Measurements from ENCODE around the gene PDILT.

PDILT gene

DNA sequence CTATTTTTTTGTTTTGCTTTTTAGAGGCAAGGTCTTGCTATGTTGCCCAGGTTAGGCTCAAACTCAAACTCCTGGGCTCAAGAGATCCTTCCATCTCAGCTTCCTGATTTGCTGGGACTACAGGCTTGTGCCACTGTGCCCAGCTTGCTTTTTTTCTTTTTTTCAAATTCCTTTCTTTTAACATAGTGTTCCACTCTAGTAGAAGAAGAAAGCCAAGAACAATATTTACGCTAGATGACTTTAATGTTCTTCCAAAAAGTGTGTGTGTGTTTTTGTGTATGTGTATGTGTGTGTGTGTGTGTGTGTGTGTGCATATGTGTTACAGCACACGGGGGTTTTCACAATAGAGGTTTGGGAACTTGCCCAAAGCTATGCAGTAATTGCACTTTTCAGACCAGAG is 41.3 kb downstream of the PDILT start:
- DNase-seq (ENCODE audit: low read depth), result no peak

GRCh38 chr16:20359997-20360396 is 44.5 kb downstream of the PDILT start:
- DNase-seq (ENCODE audit: low read depth), result no peak

DNA sequence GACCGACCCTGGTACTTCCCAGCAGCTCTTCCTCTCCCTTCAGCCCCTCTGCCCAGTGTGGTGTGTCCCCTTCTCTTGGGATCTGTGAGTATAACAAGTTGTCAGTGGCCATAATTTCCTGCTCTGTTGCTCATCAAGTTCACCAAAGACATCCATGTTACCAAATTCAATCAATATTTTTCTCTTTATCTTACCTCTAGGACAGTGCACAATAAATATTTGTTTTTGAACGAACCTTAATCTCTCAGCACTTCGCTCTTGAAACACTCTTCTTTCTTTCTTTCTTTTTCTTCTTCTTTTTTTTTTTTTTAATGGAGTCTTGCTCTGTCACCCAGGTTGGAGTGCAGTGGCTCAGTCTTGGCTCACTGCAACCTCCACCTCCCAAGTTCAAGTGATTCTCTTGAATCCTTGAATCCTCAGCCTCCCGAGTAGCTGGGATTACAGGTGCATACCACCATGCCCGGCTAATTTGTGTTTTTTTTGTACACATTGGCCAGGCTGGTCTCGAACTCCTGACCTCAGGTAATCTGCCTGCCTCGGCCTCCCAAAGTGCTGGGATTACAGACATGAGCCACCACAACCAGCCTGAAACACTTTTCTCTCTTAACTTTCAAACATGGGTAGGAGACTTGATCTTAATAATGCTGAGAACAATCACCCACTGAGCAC is 49.3 kb downstream of the PDILT start:
- DNase-seq (ENCODE audit: low read depth), result no peak

DNA sequence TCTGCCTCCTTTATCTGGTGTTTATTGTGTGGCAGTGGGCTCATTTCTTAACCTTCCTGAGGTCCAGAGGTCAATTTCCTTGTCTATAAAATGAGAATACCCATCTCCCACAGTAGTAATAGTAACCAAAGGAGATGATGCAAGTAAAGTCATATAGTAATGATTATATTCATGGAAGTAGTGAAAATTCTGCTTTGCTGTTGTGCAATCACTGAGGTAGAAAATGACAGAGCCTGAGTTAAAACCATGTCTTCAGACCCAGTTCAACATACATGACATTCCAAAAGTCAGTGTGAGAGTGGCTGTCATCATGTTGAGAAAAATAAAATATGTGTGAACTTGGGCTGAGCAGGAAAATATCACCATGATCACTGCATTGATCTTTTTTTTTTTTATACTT is 51.2 kb downstream of the PDILT start:
- DNase-seq (ENCODE audit: low read depth), result no peak

DNA sequence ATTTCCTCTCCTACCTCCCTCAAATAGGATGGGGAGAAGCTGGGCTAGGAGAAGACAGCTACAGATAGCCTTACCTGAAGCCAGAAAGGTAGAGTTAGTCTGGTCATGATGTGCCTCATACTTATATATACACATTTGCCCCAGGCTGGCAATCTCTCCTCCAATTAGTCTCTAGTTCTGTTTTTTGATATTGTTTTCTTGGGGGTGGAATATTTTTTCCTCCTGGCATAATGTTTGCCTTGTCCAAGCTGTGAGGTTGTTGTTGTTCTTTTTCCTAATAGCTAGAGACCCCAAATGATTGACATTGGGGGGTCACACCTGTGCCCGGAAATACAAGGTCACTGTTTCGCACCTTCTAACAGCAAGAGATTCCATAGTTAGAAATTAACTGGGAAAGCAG is 51.9 kb downstream of the PDILT start, which contains the start of gene UMOD:
UMOD (minus strand) TSS at position 101 of the 400 bp plus-strand sequence. CDS start 1,978 bp downstream, outside the sequence.
- DNase-seq (ENCODE audit: low read depth), result no peak

DNA sequence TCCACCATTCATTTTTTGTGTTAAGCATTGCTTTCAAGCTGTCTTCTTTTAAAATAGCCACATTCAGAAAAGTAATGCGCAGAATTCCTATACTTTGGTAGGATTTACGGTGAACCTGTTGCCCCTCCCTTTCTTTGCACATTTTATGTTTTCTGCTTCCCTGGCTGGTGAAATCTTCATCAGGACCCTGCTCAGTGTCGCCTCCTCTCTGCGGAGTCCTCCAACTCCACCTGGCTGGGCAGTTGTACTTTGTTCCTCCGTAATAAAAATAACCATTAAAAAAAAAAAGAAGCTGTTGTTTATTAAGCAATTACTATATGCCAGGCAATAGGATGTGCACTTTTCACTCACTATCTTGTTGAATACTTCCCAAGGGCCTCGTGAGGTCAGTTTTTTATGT is 54.9 kb downstream of the PDILT start:
- no peak for DNase-seq (ENCODE audit: low read depth)

GRCh38 chr16:20348365-20349185 is 56.0 kb downstream of the PDILT start:
- DNase-seq (ENCODE audit: low read depth), result no peak

DNA sequence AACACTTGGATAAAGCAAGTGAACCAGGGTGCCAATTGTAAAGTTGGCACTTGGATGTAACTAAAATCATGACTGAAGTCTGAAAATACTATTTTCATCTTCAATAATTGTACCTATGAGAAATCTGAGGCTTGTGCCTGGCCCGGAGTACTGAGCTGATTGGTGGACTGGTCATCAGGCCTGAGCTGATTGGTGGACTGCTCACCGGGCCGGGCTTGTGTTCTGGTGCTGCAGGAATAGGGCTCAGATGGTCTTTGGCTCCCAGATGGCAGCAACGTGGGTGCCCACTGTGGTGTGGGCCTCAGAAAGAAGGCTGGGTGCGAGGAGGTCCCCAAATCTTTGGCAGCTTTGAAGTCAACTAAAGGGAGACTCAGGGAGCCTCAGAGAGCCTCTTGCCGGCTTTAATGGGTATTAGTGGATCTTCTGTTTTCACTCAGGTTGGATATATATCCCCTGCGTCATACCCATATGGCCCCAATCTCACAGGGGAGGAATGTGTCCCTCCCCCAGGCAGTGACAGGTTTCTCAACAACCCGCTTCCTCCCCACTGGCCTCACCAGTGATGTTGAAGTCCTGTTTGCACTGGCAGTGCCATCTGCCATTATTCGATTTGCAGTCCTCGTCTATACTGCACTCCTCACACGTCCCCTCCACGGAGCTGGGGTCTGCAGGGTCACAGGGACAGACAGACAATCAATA is 56.7 kb downstream of the PDILT start:
- no peak for DNase-seq (ENCODE audit: low read depth)

DNA sequence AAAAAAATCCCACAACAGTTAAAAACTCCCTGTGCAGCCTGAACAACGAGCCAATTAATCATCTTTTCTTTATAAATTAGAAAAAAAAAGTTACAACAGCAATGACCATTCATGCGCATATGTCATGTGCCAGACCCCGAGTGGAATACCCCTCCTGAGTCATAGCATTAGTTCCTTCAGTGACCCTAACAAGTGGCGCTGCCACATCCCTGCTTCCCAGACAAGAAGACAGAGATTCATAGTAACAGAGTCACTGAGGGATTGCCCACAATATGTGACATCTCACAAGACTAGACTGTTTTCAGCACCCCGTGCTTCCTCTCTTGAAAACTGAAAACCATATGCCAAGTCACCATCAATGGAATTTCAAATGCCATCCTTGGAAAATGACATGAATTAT is 59.9 kb downstream of the PDILT start:
- no peak for DNase-seq (ENCODE audit: low read depth)

DNA sequence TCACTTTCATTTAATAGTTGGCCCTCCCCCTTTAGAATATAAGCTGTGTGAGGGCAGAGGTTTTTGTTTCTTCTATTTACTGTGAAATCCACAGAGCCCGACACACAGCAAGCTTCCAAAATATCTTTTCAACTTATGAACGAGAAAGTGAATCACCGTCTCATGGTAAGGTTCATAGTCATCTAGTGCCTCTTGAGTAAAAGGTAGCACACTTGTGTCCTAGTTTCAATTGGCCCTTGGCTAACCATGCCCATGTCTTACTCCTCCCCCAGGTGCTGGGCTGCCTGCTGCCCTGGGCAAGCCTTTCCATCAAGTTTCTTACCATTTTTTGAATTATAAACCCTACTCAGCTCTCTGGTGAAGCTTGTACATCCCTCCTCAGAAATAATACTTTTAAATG is 64.8 kb downstream of the PDILT start:
- DNase-seq (ENCODE audit: low read depth), result no peak

GRCh38 chr16:20336955-20337354 is 67.6 kb downstream of the PDILT start:
- no peak for DNase-seq (ENCODE audit: low read depth)

GRCh38 chr16:20334396-20334795 is 70.1 kb downstream of the PDILT start:
- no peak for DNase-seq (ENCODE audit: low read depth)

GRCh38 chr16:20333120-20333519 is 71.4 kb downstream of the PDILT start:
- no peak for DNase-seq (ENCODE audit: low read depth)

- no peak for DNase-seq (ENCODE audit: low read depth)
These were observed 72.1 kb downstream of the PDILT start for GRCh38 chr16:20332411-20332810.

- DNase-seq (ENCODE audit: low read depth), result no peak
These were observed 72.9 kb downstream of the PDILT start for GRCh38 chr16:20331635-20332034.

- no peak for DNase-seq (ENCODE audit: low read depth)
These were observed 75.0 kb downstream of the PDILT start for GRCh38 chr16:20329392-20330138.

- DNase-seq (ENCODE audit: low read depth), result no peak
These were observed 77.0 kb downstream of the PDILT start, which contains the start of gene GP2 for GRCh38 chr16:20327444-20328041. GP2 (minus strand) TSS chr16:20327513; CDS start chr16:20326431, 1,082 bp downstream.

GRCh38 chr16:20326321-20326720 is 78.2 kb downstream of the PDILT start:
- DNase-seq (ENCODE audit: low read depth), result no peak

DNA sequence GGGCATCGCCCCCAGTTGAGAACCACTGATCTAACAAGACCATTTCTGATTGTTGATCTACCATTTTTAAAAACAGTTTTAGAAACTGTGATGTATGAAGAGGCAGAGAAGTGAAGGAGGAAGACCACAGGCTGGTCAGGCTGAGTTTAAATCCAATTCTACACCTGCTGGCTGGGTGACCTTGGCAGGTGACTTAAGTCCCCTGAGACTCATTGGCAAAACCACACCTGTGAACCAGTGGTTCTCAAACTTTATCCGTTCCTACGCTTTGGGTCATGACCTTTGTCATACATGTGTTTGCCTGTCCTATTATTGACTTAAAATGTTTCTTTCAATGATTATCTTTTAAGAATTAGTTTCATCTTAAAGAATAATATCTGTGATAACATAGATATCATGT is 79.5 kb downstream of the PDILT start:
- no peak for DNase-seq (ENCODE audit: low read depth)

- no peak for DNase-seq (ENCODE audit: low read depth)
These were observed 80.9 kb downstream of the PDILT start for GRCh38 chr16:20323591-20324117.

DNA sequence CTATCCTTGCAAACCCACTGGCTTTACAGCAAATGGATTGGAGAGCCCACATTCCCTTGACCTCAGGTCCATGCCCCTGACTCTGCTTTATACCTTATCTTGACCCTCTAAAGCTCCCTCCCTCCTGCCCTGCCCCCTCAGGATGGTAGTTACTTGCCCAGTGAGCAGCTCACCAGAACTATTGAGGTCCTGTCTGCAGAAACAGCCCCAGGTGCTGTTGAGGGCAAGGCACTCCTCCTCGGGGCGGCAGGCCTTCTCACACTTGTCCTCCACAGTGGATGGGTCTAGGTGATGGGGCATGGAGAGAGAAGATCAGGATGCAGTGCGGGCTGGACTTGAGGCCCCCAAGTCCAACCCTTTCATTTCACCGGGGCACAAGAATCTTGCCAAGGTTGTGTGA is 81.8 kb downstream of the PDILT start:
- no peak for DNase-seq (ENCODE audit: low read depth)
